ENCODE data around the gene CASP9. TPM values are rescaled to one million over a fixed set of nuclear protein-coding genes. Genes with fewer than 3 reads are reported as not detected.

CASP9 gene
- total and polyA plus RNA-seq, 10 of the 15 experiments (the other 5 are each of a cell fraction or from before 2014, with no cell fraction given): 2.7 to 14.6 (median 7.6) TPM

DNA sequence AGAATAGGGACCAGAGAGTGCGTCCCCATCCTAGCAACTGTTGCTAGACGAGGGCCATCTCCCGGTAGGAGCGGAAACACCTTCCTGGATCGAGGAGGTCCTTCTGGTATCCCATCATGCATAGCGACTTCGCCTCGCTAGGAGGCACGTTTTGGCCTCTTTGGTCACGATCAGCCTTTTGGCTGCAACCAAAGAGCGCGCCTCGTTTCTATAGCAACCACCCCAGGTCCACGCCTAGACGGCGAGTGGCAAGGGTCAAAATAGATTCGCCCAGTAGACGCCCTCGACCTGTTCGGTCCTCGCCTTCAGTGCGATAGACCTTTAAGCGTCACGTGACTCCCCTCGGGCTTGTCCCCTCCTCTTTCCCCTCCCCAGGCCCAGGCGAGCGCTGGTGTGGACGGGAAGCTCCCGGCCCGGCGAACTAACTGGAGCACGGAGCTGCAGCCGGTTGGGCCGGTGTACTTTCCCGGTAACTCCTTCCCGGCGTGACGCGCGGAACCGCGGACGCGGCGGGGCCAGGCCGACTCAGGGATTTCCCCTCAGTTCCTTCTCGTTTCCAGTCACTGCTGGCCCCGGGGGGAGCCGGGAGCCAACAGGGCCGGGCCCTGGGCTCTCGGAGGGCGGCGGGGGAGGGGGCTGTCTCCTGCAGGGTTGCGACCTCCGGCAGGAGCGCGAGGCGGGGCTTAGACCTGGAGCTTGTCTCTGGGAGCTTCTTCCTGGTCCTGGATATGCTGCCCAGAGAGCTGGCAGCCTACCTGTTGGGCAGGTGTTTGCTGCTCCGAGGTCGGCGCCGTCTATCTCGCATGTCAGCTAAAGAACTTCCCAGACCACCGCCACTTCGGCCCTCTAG lies 2.7 kb upstream of the CASP9 start, which contains the start of gene DNAJC16 (continued):
- TF ChIP-seq EED (IDR thresholded peaks at IDR 0.05; ENCODE audit: low read depth) (0 out of 2 replicates have a peak, but pooled peaks have one; percentile 58), ATF7 (IDR thresholded peaks at IDR 0.05; ENCODE audit: low read depth) (peak; percentile 77), CBFB (IDR thresholded peaks at IDR 0.05; ENCODE audit: low read depth) (peak; percentile 64; the same call in 1 of the 2 replicates), PRDM15 (CRISPR knock-in tag; IDR thresholded peaks at IDR 0.05) (peak; percentile 83), RUNX3 (IDR thresholded peaks at IDR 0.05; ENCODE audit: low read length) (peak; percentile 62), NBN (IDR thresholded peaks at IDR 0.05) (peak; percentile 85), IRF4 (IDR thresholded peaks at IDR 0.05; ENCODE audit: low read depth, low read length) (peak; percentile 55; the same call in 1 of the 2 replicates), TARDBP (IDR thresholded peaks at IDR 0.05; ENCODE audit: borderline replicate concordance) (peak; percentile 76; the same call in 1 of the 2 replicates), STAT3 (IDR thresholded peaks at IDR 0.05; ENCODE audit: low read depth, low read length) (0 out of 2 replicates have a peak, but pooled peaks have one; percentile 66), BHLHE40 (IDR thresholded peaks at IDR 0.05; ENCODE audit: borderline replicate concordance in 1 of 2, low read depth in 2 of 2, low read length in 1 of 2) (peak; percentile 94 to 98), MXI1 (IDR thresholded peaks at IDR 0.05; ENCODE audit: low read depth, low read length) (peak; percentile 98), NFYB (IDR thresholded peaks at IDR 0.05; ENCODE audit: insufficient read depth, low read depth, low read length) (peak; percentile 65; the same call in 1 of the 2 replicates), SREBF2 (IDR thresholded peaks at IDR 0.05; ENCODE audit: low read length) (no peak), MAX (IDR thresholded peaks at IDR 0.05; ENCODE audit: low read depth, low read length) (peak; percentile 97), SIN3A (IDR thresholded peaks at IDR 0.05; ENCODE audit: low read depth, low read length) (peak; percentile 98), TCF7 (IDR thresholded peaks at IDR 0.05; ENCODE audit: borderline replicate concordance) (no peak), LARP7 (IDR thresholded peaks at IDR 0.05) (peak; percentile 75), NR2F1 (conservative IDR thresholded peaks at IDR 0.05) (peak; percentile 73), JUNB (IDR thresholded peaks at IDR 0.05) (no peak), HCFC1 (IDR thresholded peaks at IDR 0.05; ENCODE audit: low read length) (peak; percentile 79), EP300 (IDR thresholded peaks at IDR 0.05; ENCODE audit: borderline replicate concordance in 1 of 2, control insufficient read depth in 1 of 2, low read depth in 2 of 2, low read length in 2 of 2) (peak in 1 of 2 experiments; percentile 24; a peak in 1 of 4 replicates)
- TF ChIP-seq, protein P1, sequence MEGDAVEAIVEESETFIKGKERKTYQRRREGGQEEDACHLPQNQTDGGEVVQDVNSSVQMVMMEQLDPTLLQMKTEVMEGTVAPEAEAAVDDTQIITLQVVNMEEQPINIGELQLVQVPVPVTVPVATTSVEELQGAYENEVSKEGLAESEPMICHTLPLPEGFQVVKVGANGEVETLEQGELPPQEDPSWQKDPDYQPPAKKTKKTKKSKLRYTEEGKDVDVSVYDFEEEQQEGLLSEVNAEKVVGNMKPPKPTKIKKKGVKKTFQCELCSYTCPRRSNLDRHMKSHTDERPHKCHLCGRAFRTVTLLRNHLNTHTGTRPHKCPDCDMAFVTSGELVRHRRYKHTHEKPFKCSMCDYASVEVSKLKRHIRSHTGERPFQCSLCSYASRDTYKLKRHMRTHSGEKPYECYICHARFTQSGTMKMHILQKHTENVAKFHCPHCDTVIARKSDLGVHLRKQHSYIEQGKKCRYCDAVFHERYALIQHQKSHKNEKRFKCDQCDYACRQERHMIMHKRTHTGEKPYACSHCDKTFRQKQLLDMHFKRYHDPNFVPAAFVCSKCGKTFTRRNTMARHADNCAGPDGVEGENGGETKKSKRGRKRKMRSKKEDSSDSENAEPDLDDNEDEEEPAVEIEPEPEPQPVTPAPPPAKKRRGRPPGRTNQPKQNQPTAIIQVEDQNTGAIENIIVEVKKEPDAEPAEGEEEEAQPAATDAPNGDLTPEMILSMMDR (IDR thresholded peaks at IDR 0.05 in 2 of 3, conservative IDR thresholded peaks at IDR 0.05 in 1 of 3; ENCODE audit: control insufficient read depth in 2 of 3, extremely low read depth in 1 of 3, insufficient read depth in 1 of 3, low read depth in 3 of 3, low read length in 3 of 3): peak in 2 of 3 experiments; percentile 9 to 39; a peak in 2 of 6 replicates
- TF ChIP-seq, protein P2, sequence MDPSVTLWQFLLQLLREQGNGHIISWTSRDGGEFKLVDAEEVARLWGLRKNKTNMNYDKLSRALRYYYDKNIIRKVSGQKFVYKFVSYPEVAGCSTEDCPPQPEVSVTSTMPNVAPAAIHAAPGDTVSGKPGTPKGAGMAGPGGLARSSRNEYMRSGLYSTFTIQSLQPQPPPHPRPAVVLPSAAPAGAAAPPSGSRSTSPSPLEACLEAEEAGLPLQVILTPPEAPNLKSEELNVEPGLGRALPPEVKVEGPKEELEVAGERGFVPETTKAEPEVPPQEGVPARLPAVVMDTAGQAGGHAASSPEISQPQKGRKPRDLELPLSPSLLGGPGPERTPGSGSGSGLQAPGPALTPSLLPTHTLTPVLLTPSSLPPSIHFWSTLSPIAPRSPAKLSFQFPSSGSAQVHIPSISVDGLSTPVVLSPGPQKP (IDR thresholded peaks at IDR 0.05; ENCODE audit: low read depth, low read length): 0 out of 2 replicates have a peak, but pooled peaks have one; percentile 21

Data from GM12878 (cell line).